ENCODE measurements around the gene SLC6A12. TPM values are rescaled to one million over a fixed set of nuclear protein-coding genes. Genes with fewer than 3 reads are reported as not detected.

SLC6A12 gene
- polyA plus RNA-seq, 1 donor (not counting 4 experiments of a cell fraction or from before 2014, with no cell fraction given), result not detected

- Histone ChIP-seq H3K4me2 (ENCODE audit: control insufficient read depth, extremely low read depth, insufficient read depth, low read depth, low read length) (no peak overlapping the region), H3K4me1 (ENCODE audit: control insufficient read depth, extremely low read depth, insufficient read depth, low read length) (peaks cover 10% of the 10 kb centered on the region), H3K27me3 (ENCODE audit: control insufficient read depth, extremely low read depth, insufficient read depth, low read length) (peaks cover 16% of the 10 kb centered on the region), H3K36me3 (ENCODE audit: control insufficient read depth in 2 of 2, extremely low read depth in 1 of 2, insufficient read depth in 2 of 2, low read length in 2 of 2) (no peaks in the 10 kb centered on the region), H3K79me2 (ENCODE audit: control insufficient read depth, insufficient read depth, low read length) (no peaks in the 10 kb centered on the region), H3K4me3 (ENCODE audit: control insufficient read depth in 2 of 3, extremely low read depth in 1 of 3, insufficient read depth in 2 of 3, low read depth in 1 of 3, low read length in 3 of 3) (no peak overlapping the region), H3K9me3 (ENCODE audit: control insufficient read depth, low read depth, low read length) (no peaks in the 10 kb centered on the region), H3K27ac (ENCODE audit: control insufficient read depth, insufficient read depth, low read length) (no peak overlapping the region), H3K9me1 (ENCODE audit: control insufficient read depth, extremely low read depth, insufficient read depth, low read length) (no peaks in the 10 kb centered on the region), H2AFZ (ENCODE audit: control insufficient read depth, low read length) (no peak overlapping the region), H3K9ac (ENCODE audit: control insufficient read depth, extremely low read depth, insufficient read depth, low read length) (no peak overlapping the region), H4K20me1 (ENCODE audit: control insufficient read depth, extremely low read depth, insufficient read depth, low read length) (no peaks in the 10 kb centered on the region)
- TF ChIP-seq CTCF (optimal IDR thresholded peaks at IDR 0.05 in 1 of 3, IDR thresholded peaks at IDR 0.05 in 1 of 3, conservative IDR thresholded peaks at IDR 0.05 in 1 of 3; ENCODE audit: extremely low read depth in 1 of 3, insufficient read depth in 2 of 3, low read length in 3 of 3), result no peak
- no peak for TF ChIP-seq EZH2 (IDR thresholded peaks at IDR 0.05; ENCODE audit: low read length)
- DNase-seq (ENCODE audit: low read depth, low spot score), result no peak
- dilution Hi-C loops (cut with MboI; ENCODE audit: extremely low pct_ligation_motif_present, low sequenced_read_pairs), result no loop called here
- no peak for FAIRE-seq
Observed at GRCh38 chr12:144650-145284, 69.2 kb downstream of the SLC6A12 start.

- H3K9ac ChIP-seq (ENCODE audit: control insufficient read depth, extremely low read depth, insufficient read depth, low read length), result no peak overlapping the region
- H2AFZ ChIP-seq (ENCODE audit: control insufficient read depth, low read length), result no peak overlapping the region
- DNase-seq (ENCODE audit: low read depth, low spot score) (no peak), FAIRE-seq (no peak)
- no peak overlapping the region for H3K27ac ChIP-seq (ENCODE audit: control insufficient read depth, insufficient read depth, low read length)
- peaks cover 3% of the 10 kb centered on the region for H3K4me1 ChIP-seq (ENCODE audit: control insufficient read depth, extremely low read depth, insufficient read depth, low read length)
- no peak overlapping the region for H3K4me2 ChIP-seq (ENCODE audit: control insufficient read depth, extremely low read depth, insufficient read depth, low read depth, low read length)
- H3K4me3 ChIP-seq (ENCODE audit: control insufficient read depth in 2 of 3, extremely low read depth in 1 of 3, insufficient read depth in 2 of 3, low read depth in 1 of 3, low read length in 3 of 3), result no peak overlapping the region
- dilution Hi-C loops (cut with MboI; ENCODE audit: extremely low pct_ligation_motif_present, low sequenced_read_pairs), result no loop called here
- H3K36me3 ChIP-seq (ENCODE audit: control insufficient read depth in 2 of 2, extremely low read depth in 1 of 2, insufficient read depth in 2 of 2, low read length in 2 of 2), result no peaks in the 10 kb centered on the region
- no peaks in the 10 kb centered on the region for H3K79me2 ChIP-seq (ENCODE audit: control insufficient read depth, insufficient read depth, low read length)
- no peaks in the 10 kb centered on the region for H3K9me3 ChIP-seq (ENCODE audit: control insufficient read depth, low read depth, low read length)
- no peak for TF ChIP-seq EZH2 (IDR thresholded peaks at IDR 0.05; ENCODE audit: low read length)
- no peak for TF ChIP-seq CTCF (optimal IDR thresholded peaks at IDR 0.05 in 1 of 3, IDR thresholded peaks at IDR 0.05 in 1 of 3, conservative IDR thresholded peaks at IDR 0.05 in 1 of 3; ENCODE audit: extremely low read depth in 1 of 3, insufficient read depth in 2 of 3, low read length in 3 of 3)
- no peaks in the 10 kb centered on the region for H3K9me1 ChIP-seq (ENCODE audit: control insufficient read depth, extremely low read depth, insufficient read depth, low read length)
- peaks cover 22% of the 10 kb centered on the region for H3K27me3 ChIP-seq (ENCODE audit: control insufficient read depth, extremely low read depth, insufficient read depth, low read length)
- H4K20me1 ChIP-seq (ENCODE audit: control insufficient read depth, extremely low read depth, insufficient read depth, low read length), result no peaks in the 10 kb centered on the region
Observed at GRCh38 chr12:143964-144649, 69.8 kb downstream of the SLC6A12 start.
